Measurements from ENCODE around the gene CYSRT1.

CYSRT1 gene

DNA sequence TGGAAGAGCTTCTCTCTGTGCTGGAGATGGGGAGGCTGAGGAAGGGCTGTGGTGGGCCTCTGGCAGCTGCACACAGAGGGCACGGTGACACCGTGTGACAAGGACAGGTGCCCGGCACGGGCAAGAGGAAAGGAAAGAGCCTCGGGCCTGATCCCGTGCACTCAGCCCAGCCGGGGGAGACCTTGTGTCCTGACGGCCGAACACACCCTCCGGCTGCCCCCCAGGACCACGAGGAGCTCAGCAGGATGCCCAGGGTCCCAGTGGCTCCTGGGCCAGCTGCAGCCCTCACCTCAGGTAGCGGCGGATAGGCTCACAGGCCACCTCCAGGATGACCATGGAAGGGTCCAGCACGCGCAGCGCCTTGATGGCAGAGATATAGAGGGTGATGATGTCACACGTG lies 42.1 kb upstream of the CYSRT1 start:
- Histone ChIP-seq H3K27me3 (ENCODE audit: control insufficient read depth in 5 of 5, insufficient read depth in 4 of 5, low read length in 5 of 5) (no peaks in the 10 kb centered on the region), H3K36me3 (ENCODE audit: control insufficient read depth in 5 of 5, insufficient read depth in 5 of 5, low read length in 5 of 5) (peaks cover 0 to 87% (median 82%) of the 10 kb centered on the region in 5 donors)

DNA sequence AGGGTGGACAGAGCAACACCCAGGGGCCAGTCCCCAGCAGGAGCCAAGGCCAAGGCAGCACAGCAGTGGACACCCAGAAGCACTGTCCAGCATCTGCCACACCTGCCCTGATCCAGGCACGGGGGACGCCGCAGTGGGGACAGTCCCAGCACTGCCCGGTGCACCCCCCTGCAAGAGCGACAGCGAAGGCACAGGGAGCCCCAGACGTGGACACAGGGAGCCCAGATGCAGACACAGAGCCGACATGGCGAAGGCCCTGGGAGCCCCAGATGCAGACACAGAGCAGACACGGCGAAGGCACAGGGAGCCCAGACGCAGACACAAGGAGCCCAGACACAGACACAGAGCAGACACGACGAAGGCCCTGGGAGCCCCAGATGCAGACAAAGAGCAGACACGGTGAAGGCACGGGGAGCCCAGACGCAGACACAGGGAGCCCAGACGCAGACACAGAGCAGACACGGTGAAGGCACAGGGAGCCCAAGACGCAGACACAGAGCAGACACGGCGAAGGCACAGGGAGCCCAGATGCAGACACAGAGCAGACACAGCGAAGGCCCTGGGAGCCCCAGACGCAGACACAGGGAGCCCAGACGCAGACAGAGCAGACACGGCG lies 40.9 kb upstream of the CYSRT1 start:
- no peak overlapping the region for H3K4me3 ChIP-seq (ENCODE audit: low read depth in 1 of 5, low read length in 5 of 5)
- no peak overlapping the region for H3K27ac ChIP-seq (ENCODE audit: low read depth, low read length)
- no peaks in the 10 kb centered on the region for H3K9me3 ChIP-seq (ENCODE audit: control insufficient read depth in 5 of 5, low read length in 5 of 5)
- H3K27me3 ChIP-seq (ENCODE audit: control insufficient read depth in 5 of 5, insufficient read depth in 4 of 5, low read length in 5 of 5) = no peaks in the 10 kb centered on the region
- peaks cover 0 to 74% (median 70%) of the 10 kb centered on the region in 5 donors for H3K36me3 ChIP-seq (ENCODE audit: control insufficient read depth in 5 of 5, insufficient read depth in 5 of 5, low read length in 5 of 5)
- no peak overlapping the region for H3K9ac ChIP-seq (ENCODE audit: low read length in 5 of 5)
- H3K4me1 ChIP-seq (ENCODE audit: control insufficient read depth in 5 of 5, insufficient read depth in 5 of 5, low read length in 5 of 5) = peaks cover 9 to 39% (median 27%) of the 10 kb centered on the region in 5 donors

More for the DNA sequence above, 42.1 kb upstream of the CYSRT1 start:
- Histone ChIP-seq H3K27ac (ENCODE audit: low read depth, low read length) (no peak overlapping the region), H3K9ac (ENCODE audit: low read length in 5 of 5) (no peak overlapping the region), H3K4me3 (ENCODE audit: low read depth in 1 of 5, low read length in 5 of 5) (no peak overlapping the region), H3K9me3 (ENCODE audit: control insufficient read depth in 5 of 5, low read length in 5 of 5) (no peaks in the 10 kb centered on the region), H3K4me1 (ENCODE audit: control insufficient read depth in 5 of 5, insufficient read depth in 5 of 5, low read length in 5 of 5) (peaks cover 9 to 33% (median 22%) of the 10 kb centered on the region in 5 donors)

DNA sequence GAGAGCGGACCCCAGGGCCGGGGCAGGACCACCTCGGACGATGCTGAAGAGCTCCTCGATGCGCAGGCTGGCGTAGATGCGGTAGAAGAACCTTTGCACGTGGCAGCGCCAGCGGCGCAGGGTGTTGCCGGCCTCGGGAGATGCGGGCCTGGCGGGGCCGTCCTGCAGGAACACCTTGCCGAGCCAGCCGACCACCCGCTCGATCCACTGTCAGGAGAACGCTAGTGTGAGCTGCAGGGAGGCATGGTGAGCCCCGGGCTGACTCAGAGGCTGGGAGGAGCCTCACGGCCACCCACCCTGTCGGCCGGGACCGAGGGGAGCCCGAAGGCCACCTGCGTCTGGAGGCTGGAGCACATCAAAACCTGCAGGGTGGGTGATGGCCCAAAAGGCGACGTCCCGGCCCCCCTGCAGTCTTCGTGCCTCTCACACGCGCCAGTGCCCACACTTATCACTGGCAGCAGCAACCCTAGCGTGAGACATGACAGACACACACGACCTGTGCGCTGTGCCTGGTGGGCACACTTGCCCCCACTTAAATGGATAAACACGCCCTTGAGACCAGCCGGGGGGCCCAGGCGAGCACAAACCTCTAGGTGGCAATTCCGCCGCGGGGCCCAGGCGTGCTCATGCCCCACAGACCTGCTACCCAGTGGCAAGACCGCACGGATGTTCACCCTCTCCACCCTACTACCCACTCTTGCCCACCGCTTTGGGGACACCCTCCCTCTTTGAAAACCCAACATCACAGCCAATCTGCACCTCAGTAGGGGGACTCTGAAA lies 39.9 kb upstream of the CYSRT1 start:
- Histone ChIP-seq H3K9me3 (ENCODE audit: control insufficient read depth in 5 of 5, low read length in 5 of 5) (no peaks in the 10 kb centered on the region), H3K4me1 (ENCODE audit: control insufficient read depth in 5 of 5, insufficient read depth in 5 of 5, low read length in 5 of 5) (peaks cover 9 to 49% (median 37%) of the 10 kb centered on the region in 5 donors), H3K36me3 (ENCODE audit: control insufficient read depth in 5 of 5, insufficient read depth in 5 of 5, low read length in 5 of 5) (peaks cover 0 to 68% (median 64%) of the 10 kb centered on the region in 5 donors), H3K9ac (ENCODE audit: low read length in 5 of 5) (no peak overlapping the region), H3K27ac (ENCODE audit: low read depth, low read length) (no peak overlapping the region), H3K27me3 (ENCODE audit: control insufficient read depth in 5 of 5, insufficient read depth in 4 of 5, low read length in 5 of 5) (no peaks in the 10 kb centered on the region), H3K4me3 (ENCODE audit: low read depth in 1 of 5, low read length in 5 of 5) (no peak overlapping the region)

DNA sequence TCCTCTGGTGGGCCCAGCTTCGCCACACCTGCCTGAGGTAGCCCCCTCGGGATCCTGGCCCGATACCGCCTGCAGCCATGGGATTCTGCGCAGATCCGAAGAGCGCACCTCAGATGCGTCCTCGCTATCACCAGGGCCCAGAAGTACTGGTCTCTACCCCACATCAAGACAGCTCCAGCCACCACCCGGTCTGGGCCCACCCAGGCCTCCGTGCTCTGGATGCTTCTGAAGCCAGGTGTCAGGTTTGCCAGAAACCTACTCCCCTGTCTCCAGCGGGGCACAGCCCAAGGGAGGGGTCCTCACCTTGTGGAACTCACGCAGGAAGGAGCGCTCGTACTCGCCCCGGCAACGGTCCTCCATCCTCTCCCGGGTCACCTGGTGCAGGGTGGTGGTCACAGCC lies 39.1 kb upstream of the CYSRT1 start:
- H3K27ac ChIP-seq (ENCODE audit: low read depth, low read length) = no peak overlapping the region
- no peak overlapping the region for H3K9ac ChIP-seq (ENCODE audit: low read length in 5 of 5)
- no peaks in the 10 kb centered on the region for H3K9me3 ChIP-seq (ENCODE audit: control insufficient read depth in 5 of 5, low read length in 5 of 5)
- H3K27me3 ChIP-seq (ENCODE audit: control insufficient read depth in 5 of 5, insufficient read depth in 4 of 5, low read length in 5 of 5) = no peaks in the 10 kb centered on the region
- H3K4me3 ChIP-seq (ENCODE audit: low read depth in 1 of 5, low read length in 5 of 5) = peak overlapping the region in 1 of 5 donors; percentile 94
- H3K4me1 ChIP-seq (ENCODE audit: control insufficient read depth in 5 of 5, insufficient read depth in 5 of 5, low read length in 5 of 5) = peaks cover 9 to 54% (median 40%) of the 10 kb centered on the region in 5 donors
- peaks cover 0 to 67% (median 64%) of the 10 kb centered on the region in 5 donors for H3K36me3 ChIP-seq (ENCODE audit: control insufficient read depth in 5 of 5, insufficient read depth in 5 of 5, low read length in 5 of 5)

DNA sequence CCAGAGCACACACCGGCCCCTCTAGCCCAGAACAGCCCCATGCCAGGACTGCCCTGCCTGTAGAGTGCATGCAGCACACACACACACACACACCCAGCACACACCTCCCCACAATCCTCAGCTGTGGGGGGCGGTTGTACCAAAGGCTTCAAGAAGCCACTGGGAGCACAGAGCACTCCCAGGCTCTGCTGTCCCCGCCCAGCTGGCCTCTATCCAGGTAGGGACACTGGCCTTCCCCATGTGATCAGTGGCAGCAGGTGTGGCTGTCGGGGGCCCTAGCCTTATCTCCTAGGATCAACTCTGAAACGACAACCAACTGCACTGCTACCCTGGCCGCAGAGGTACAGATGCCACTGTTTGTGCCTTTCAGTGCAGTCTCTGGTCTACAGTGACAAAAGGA lies 38.6 kb upstream of the CYSRT1 start:
- Histone ChIP-seq H3K27me3 (ENCODE audit: control insufficient read depth in 5 of 5, insufficient read depth in 4 of 5, low read length in 5 of 5) (no peaks in the 10 kb centered on the region), H3K9ac (ENCODE audit: low read length in 5 of 5) (no peak overlapping the region), H3K9me3 (ENCODE audit: control insufficient read depth in 5 of 5, low read length in 5 of 5) (no peaks in the 10 kb centered on the region), H3K4me3 (ENCODE audit: low read depth in 1 of 5, low read length in 5 of 5) (peak overlapping the region in 3 of 5 donors; percentile 23 to 99 (median 94)), H3K4me1 (ENCODE audit: control insufficient read depth in 5 of 5, insufficient read depth in 5 of 5, low read length in 5 of 5) (peaks cover 9 to 54% (median 40%) of the 10 kb centered on the region in 5 donors), H3K27ac (ENCODE audit: low read depth, low read length) (no peak overlapping the region), H3K36me3 (ENCODE audit: control insufficient read depth in 5 of 5, insufficient read depth in 5 of 5, low read length in 5 of 5) (peaks cover 0 to 67% (median 63%) of the 10 kb centered on the region in 5 donors)

DNA sequence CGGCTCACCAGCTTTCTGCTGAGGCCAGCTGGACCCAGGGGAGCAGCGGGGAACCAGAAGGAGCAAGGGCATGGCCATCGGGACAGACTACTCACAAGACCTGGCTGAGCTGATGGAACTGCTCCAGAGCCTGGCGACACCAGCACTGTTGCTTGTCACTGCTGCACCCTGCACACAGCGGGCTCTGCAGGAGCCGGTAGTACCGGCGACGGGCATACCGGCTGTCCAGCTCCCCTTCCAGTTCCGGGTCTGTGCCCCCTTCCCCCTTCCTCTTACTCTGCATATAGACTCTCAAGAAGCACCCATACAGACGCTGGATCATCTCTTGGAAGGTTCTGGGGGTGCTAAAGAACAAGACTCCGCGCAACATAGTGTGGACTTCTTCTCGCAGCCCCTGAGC lies 37.6 kb upstream of the CYSRT1 start:
- Histone ChIP-seq H3K36me3 (ENCODE audit: control insufficient read depth in 5 of 5, insufficient read depth in 5 of 5, low read length in 5 of 5) (peaks cover 0 to 68% (median 63%) of the 10 kb centered on the region in 5 donors), H3K27ac (ENCODE audit: low read depth, low read length) (no peak overlapping the region), H3K4me1 (ENCODE audit: control insufficient read depth in 5 of 5, insufficient read depth in 5 of 5, low read length in 5 of 5) (peaks cover 9 to 54% (median 40%) of the 10 kb centered on the region in 5 donors), H3K9ac (ENCODE audit: low read length in 5 of 5) (peak overlapping the region; percentile 68 to 95 (median 91)), H3K27me3 (ENCODE audit: control insufficient read depth in 5 of 5, insufficient read depth in 4 of 5, low read length in 5 of 5) (no peaks in the 10 kb centered on the region), H3K9me3 (ENCODE audit: control insufficient read depth in 5 of 5, low read length in 5 of 5) (no peaks in the 10 kb centered on the region), H3K4me3 (ENCODE audit: low read depth in 1 of 5, low read length in 5 of 5) (peak overlapping the region; percentile 90 to 99 (median 95))

DNA sequence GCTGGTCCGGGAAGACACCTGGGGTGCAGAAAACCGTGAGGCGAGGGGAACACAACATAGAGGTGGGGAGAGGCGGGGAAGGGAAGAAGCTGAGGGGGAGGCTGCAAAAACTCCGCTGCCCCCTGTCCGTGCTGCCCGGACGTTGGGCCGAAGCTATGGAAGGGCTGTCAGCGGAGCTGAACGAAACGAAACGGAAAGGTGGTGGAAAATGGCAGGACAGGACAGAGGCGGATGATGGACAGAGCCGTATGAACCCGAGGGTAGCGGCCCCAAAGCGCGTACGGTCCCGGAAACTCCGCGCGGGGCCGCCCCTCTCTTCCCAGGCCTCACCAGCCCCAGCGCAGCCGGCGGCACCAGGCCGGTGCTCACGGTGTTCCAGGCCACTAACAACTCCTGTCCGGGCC lies 36.9 kb upstream of the CYSRT1 start:
- Histone ChIP-seq H3K36me3 (ENCODE audit: control insufficient read depth in 5 of 5, insufficient read depth in 5 of 5, low read length in 5 of 5) (peaks cover 0 to 61% (median 57%) of the 10 kb centered on the region in 5 donors), H3K27me3 (ENCODE audit: control insufficient read depth in 5 of 5, insufficient read depth in 4 of 5, low read length in 5 of 5) (no peaks in the 10 kb centered on the region), H3K9ac (ENCODE audit: low read length in 5 of 5) (peak overlapping the region; percentile 68 to 95 (median 91)), H3K4me3 (ENCODE audit: low read depth in 1 of 5, low read length in 5 of 5) (peak overlapping the region; percentile 90 to 99 (median 95)), H3K4me1 (ENCODE audit: control insufficient read depth in 5 of 5, insufficient read depth in 5 of 5, low read length in 5 of 5) (peaks cover 9 to 54% (median 40%) of the 10 kb centered on the region in 5 donors), H3K27ac (ENCODE audit: low read depth, low read length) (peak overlapping the region; percentile 91), H3K9me3 (ENCODE audit: control insufficient read depth in 5 of 5, low read length in 5 of 5) (no peaks in the 10 kb centered on the region)

DNA sequence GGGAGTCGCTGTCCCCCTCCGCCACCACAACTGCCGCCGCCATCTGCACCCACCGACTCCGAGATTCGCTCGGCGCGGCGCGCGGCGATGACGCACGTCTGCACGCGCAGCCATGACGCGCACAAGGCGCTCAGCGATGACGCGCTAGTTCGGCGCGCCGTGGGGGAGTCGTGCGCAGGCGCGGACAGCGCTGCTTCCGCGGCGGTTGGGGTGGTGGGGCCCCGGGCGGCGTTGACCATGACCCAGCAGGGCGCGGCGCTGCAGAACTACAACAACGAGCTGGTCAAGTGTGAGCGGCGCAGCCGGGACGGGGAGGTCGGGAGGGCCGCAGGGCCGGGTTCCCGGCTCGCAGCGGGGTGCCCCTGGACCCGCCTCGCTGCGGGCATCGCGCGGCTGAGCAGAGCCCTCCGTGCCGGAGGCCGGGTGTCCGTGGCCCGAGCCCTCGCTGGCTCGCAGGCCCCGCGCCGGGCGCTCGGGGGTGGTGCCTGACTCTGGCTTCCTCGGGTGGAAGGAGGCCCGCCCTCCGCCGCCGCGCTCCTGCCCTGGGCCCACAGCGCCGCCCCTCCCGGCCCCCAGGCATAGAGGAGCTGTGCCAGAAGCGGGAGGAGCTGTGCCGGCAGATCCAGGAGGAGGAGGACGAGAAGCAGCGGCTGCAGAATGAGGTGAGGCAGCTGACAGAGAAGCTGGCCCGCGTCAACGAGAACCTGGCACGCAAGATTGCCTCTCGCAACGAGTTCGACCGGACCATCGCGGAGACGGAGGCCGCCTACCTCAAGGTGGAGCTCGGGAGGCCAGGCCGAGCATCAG lies 36.3 kb upstream of the CYSRT1 start, which contains the start of the genes ANAPC2 and SSNA1:
Gene ANAPC2 (minus strand): TSS at position 71 of the 807 bp plus-strand sequence. CDS start 28 bp downstream, at position 43.
Gene SSNA1 (plus strand): TSS at position 187 of the 807 bp plus-strand sequence. CDS start 51 bp downstream, at position 238.
- Histone ChIP-seq H3K4me1 (ENCODE audit: control insufficient read depth in 5 of 5, insufficient read depth in 5 of 5, low read length in 5 of 5) (peaks cover 9 to 54% (median 40%) of the 10 kb centered on the region in 5 donors), H3K9ac (ENCODE audit: low read length in 5 of 5) (peak within 1 kb of the TSS; percentile 68 to 95 (median 91)), H3K27ac (ENCODE audit: low read depth, low read length) (peak within 1 kb of the TSS; percentile 91), H3K4me3 (ENCODE audit: low read depth in 1 of 5, low read length in 5 of 5) (peak within 1 kb of the TSS; percentile 90 to 99 (median 95)), H3K27me3 (ENCODE audit: control insufficient read depth in 5 of 5, insufficient read depth in 4 of 5, low read length in 5 of 5) (no peaks in the 10 kb centered on the region), H3K36me3 (ENCODE audit: control insufficient read depth in 5 of 5, insufficient read depth in 5 of 5, low read length in 5 of 5) (peaks cover 0 to 55% (median 51%) of the 10 kb centered on the region in 5 donors), H3K9me3 (ENCODE audit: control insufficient read depth in 5 of 5, low read length in 5 of 5) (no peaks in the 10 kb centered on the region)
